ENCODE data around the gene ST14.

DNA sequence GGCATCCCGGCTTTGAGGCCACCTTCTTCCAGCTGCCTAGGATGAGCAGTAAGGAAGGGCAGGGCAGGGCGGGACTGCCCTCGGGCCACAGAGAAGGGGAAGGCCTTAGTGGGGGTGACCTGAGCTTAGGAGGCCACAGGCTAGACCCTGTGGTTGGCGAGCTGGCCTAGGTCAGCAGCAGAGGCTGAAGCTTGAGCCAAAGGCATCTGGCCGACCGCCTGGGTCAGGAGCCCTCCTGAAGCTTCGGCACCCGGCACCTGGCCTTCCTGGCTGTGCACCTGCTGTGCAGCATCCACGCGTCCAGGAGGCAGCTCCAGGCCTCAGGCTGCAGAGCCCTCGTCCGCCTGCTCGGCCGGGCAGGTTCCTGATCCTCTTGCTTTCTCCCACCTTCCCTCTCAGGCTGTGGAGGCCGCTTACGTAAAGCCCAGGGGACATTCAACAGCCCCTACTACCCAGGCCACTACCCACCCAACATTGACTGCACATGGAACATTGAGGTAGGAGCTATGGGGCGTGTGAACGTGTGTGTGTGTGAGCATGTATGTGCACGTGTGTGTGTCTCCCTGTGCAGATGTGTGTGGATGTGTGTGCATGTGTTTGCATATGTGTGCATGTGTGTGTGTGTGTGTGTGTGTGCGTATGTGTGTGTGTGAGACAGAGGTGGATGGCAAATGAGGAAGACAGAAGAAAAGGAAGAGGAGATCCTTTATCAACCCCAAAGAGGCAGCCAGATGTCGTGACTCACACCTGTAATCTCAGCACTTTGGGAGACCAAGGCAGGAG, 34.9 kb downstream of the ST14 start:
- TF ChIP-seq GATA3 (IDR thresholded peaks at IDR 0.05; ENCODE audit: low read depth, low read length) (no peak), GATA2 (IDR thresholded peaks at IDR 0.05; ENCODE audit: low read depth, low read length) (no peak)

Data from SH-SY5Y (cell line).